B cell (primary cell): Measurements from ENCODE around the gene HOMER1. TPM values are rescaled to one million over a fixed set of nuclear protein-coding genes. Genes with fewer than 3 reads are reported as not detected.

Experiments used
- ATAC-seq: fragments of 200-7000 bp; cut with Tn5 transposase; one replicate; pipeline ENCODE4 v1.10.0; 2021; ENCODE audit warnings: low read depth, mild to moderate bottlenecking, moderate number of reproducible peaks, moderate library complexity
- CTCF ChIA-PET: fragments of 350-600 bp; sonication (Branson Sonifier 250); formaldehyde crosslinking; loops from one replicate; lab custom pipeline; 2021; ENCODE audit warnings: antibody characterized with exemption, inconsistent platforms; lab: Charles Lee
- POLR2A ChIA-PET: fragments of 350-600 bp; sonication (Branson Sonifier 250); formaldehyde crosslinking; loops from one replicate; lab custom pipeline; 2021; ENCODE audit warnings: antibody characterized with exemption; lab: Charles Lee
- DNase-seq: peaks from one replicate; pipeline ENCODE4 v3.0.0; 2013
- H2AFZ ChIP-seq: 2 replicates; pipeline ENCODE4 v1.6.1; 2012; ENCODE audit warnings: mild to moderate bottlenecking, low read depth, low read length; ENCODE audit not compliant: insufficient read depth, poor library complexity, severe bottlenecking
- H3K27ac ChIP-seq, 2 donors: 1 replicate in 1 of 2; 2 replicates in 1 of 2; pipeline ENCODE4 v1.5.1; 2012 to 2013; ENCODE audit warnings: low read length in 2 of 2, mild to moderate bottlenecking in 2 of 2, moderate library complexity in 1 of 2
- H3K27me3 ChIP-seq, 4 experiments: fragments of 200-600 bp in 1 of 4; sonication (generic) in 1 of 4; replicated peaks in 1 of 4; 1 replicate in 2 of 4; 2 replicates in 2 of 4; pipeline versions ENCODE4 v1.6.1 to v1.7.0; 2013 to 2016; ENCODE audit warnings: low read length in 3 of 4, mild to moderate bottlenecking in 2 of 4, mixed read lengths in 1 of 4, moderate library complexity in 1 of 4; ENCODE audit not compliant: insufficient read depth in 4 of 4, control insufficient read depth in 3 of 4; ENCODE audit errors: control extremely low read depth in 1 of 4
- H3K36me3 ChIP-seq, 2 experiments: replicated peaks in 1 of 2; 1 replicate in 1 of 2; 2 replicates in 1 of 2; pipeline versions ENCODE4 v1.6.1 to v1.7.1; 2013; ENCODE audit warnings: low read length in 1 of 2; ENCODE audit not compliant: insufficient read depth in 2 of 2, control insufficient read depth in 1 of 2; ENCODE audit errors: control extremely low read depth in 1 of 2, extremely low read depth in 1 of 2
- H3K4me1 ChIP-seq, 2 donors: fragments of 200-600 bp in 1 of 2; sonication (generic) in 1 of 2; 1 replicate in 1 of 2; 2 replicates in 1 of 2; pipeline versions ENCODE4 v1.5.1 to v1.6.1; 2013 to 2017; ENCODE audit warnings: low read length in 2 of 2; ENCODE audit not compliant: control insufficient read depth in 2 of 2, insufficient read depth in 2 of 2
- H3K4me2 ChIP-seq: replicated peaks from 2 replicates; pipeline ENCODE3; 2012; ENCODE audit warnings: mild to moderate bottlenecking, low read depth, low read length; ENCODE audit not compliant: poor library complexity, severe bottlenecking
- H3K4me3 ChIP-seq, 5 experiments: fragments of 200-600 bp in 1 of 5; sonication (generic) in 1 of 5; 1 replicate in 3 of 5; 2 replicates in 2 of 5; pipeline versions ENCODE4 v1.5.1 to v1.7.0; 2011 to 2016; ENCODE audit warnings: low read length in 4 of 5, mild to moderate bottlenecking in 4 of 5, low read depth in 2 of 5, control low read depth in 1 of 5, moderate library complexity in 1 of 5; ENCODE audit not compliant: insufficient read depth in 1 of 5; ENCODE audit errors: control extremely low read depth in 1 of 5, extremely low read depth in 1 of 5
- H3K79me2 ChIP-seq: fragments of 200-600 bp; sonication (generic); one replicate; pipeline ENCODE4 v1.6.0; 2016; ENCODE audit warnings: low read length; ENCODE audit not compliant: control insufficient read depth, insufficient read depth
- H3K9ac ChIP-seq: fragments of 200-600 bp; sonication (generic); 2 replicates; pipeline ENCODE4 v1.6.1; 2017; ENCODE audit warnings: mild to moderate bottlenecking, low read length, moderate library complexity
- H3K9me3 ChIP-seq, 3 donors: one replicate each; pipeline versions ENCODE4 v1.6.1 to v1.7.1; 2013; ENCODE audit warnings: low read length in 2 of 3; ENCODE audit not compliant: control insufficient read depth in 2 of 3, insufficient read depth in 1 of 3; ENCODE audit errors: control extremely low read depth in 1 of 3
- H4K20me1 ChIP-seq: 2 replicates; pipeline ENCODE4 v1.6.0; 2012; ENCODE audit warnings: mild to moderate bottlenecking, low read length; ENCODE audit not compliant: insufficient read depth, control insufficient read depth, poor library complexity, severe bottlenecking
- H3K27ac Mint-ChIP-seq: one replicate; pipeline ENCODE4 v1.8.0; 2021; ENCODE audit warnings: mixed read lengths
- H3K27me3 Mint-ChIP-seq: one replicate; pipeline ENCODE4 v1.8.0; 2021; ENCODE audit warnings: mixed read lengths
- H3K4me1 Mint-ChIP-seq: one replicate; pipeline ENCODE4 v1.8.0; 2021; ENCODE audit warnings: mixed read lengths
- H3K4me3 Mint-ChIP-seq: one replicate; pipeline ENCODE4 v1.8.0; 2021; ENCODE audit warnings: mixed read lengths
- H3K9me3 Mint-ChIP-seq: one replicate; pipeline ENCODE4 v1.8.0; 2022; ENCODE audit warnings: mixed read lengths; ENCODE audit not compliant: insufficient read depth
- CTCF ChIP-seq: fragments of 200-600 bp; IDR thresholded peaks from one replicate; pipeline ENCODE4 v1.8.0; 2022; ENCODE audit warnings: antibody characterized with exemption, mild to moderate bottlenecking
- EZH2 ChIP-seq: IDR thresholded peaks from 2 replicates; pipeline ENCODE4 v1.6.1; 2012; ENCODE audit warnings: borderline replicate concordance, low read depth, mild to moderate bottlenecking, moderate library complexity, low read length; ENCODE audit not compliant: insufficient read depth, poor library complexity, severe bottlenecking
- WGBS: methylation state at CpG from one replicate; pipeline ENCODE4 v1.1.5; 2013; ENCODE audit warnings: missing lambda C conversion rate; ENCODE audit not compliant: insufficient coverage; 5-methylcytosine and 5-hydroxymethylcytosine counted together
- intact Hi-C: fragments of 100-400 bp; cut with micrococcal nuclease; formaldehyde crosslinking; loops from one replicate; pipeline ENCODE4 v1.10.0; 2022
- polyA plus RNA-seq: library from polyadenylated mRNA; depleted of rRNA; stranded (reverse); fragments of >200 nt; gene quantifications from 2 replicates; pipeline ENCODE4 v1.2.3, GENCODE V29; 2012
- total RNA-seq, 2 donors: library from RNA; stranded (reverse); fragments of 120-200 nt in 1 of 2; gene quantifications; 1 replicate in 1 of 2; 2 replicates in 1 of 2; pipeline versions ENCODE4 v1.2.3 to v1.2.4, GENCODE V29; 2013 to 2022

HOMER1 gene
- total and polyA plus RNA-seq, 2 donors (not counting 1 experiment from before 2014, with no cell fraction given) = 0.63 to 5.4 TPM

- Histone ChIP-seq H3K4me1 (no peaks in the 10 kb centered on the region), H3K9ac (no peak overlapping the region), H3K27ac (no peak overlapping the region), H3K27me3 (no peaks in the 10 kb centered on the region), H3K79me2 (no peaks in the 10 kb centered on the region), H3K9me3 (no peaks in the 10 kb centered on the region), H3K4me3 (no peak overlapping the region), H4K20me1 (no peaks in the 10 kb centered on the region), H3K4me2 (no peak overlapping the region), H2AFZ (no peak overlapping the region), H3K36me3 (no peaks in the 10 kb centered on the region)
- DNase-seq (no peak), ATAC-seq (no peak)
- ChIA-PET POLR2A (no interaction called here), CTCF (no interaction called here)
- intact Hi-C loops = no loop called here
- TF ChIP-seq EZH2 = no peak
- TF ChIP-seq CTCF = no peak
- no peak overlapping the region for H3K27ac Mint-ChIP-seq
- H3K9me3 Mint-ChIP-seq = no peaks in the 10 kb centered on the region
- H3K27me3 Mint-ChIP-seq = peaks cover 6% of the 10 kb centered on the region
- 100% methylated on average over 1 of the region's 6 CpGs for WGBS
- H3K4me3 Mint-ChIP-seq = no peak overlapping the region
- no peaks in the 10 kb centered on the region for H3K4me1 Mint-ChIP-seq
Observed at GRCh38 chr5:79540939-79541338, 27.0 kb upstream of the HOMER1 start.

GRCh38 chr5:79536193-79536906 lies 22.4 kb upstream of the HOMER1 start:
- Histone ChIP-seq H2AFZ (no peak overlapping the region), H3K27ac (no peak overlapping the region), H3K4me1 (no peaks in the 10 kb centered on the region), H4K20me1 (no peaks in the 10 kb centered on the region), H3K36me3 (no peaks in the 10 kb centered on the region), H3K4me3 (no peak overlapping the region), H3K79me2 (no peaks in the 10 kb centered on the region), H3K9me3 (no peaks in the 10 kb centered on the region), H3K9ac (no peak overlapping the region), H3K4me2 (no peak overlapping the region), H3K27me3 (peaks cover 0 to 2% (median 0%) of the 10 kb centered on the region in 4 experiments)
- ATAC-seq = no peak
- H3K27me3 Mint-ChIP-seq = peaks cover 14% of the 10 kb centered on the region
- ChIA-PET CTCF (interaction anchor here (1.1 to 1.3 kb wide), 2 partner anchors 9 to 394 kb away, joined by 3 read pairs; no protein-coding TSS in a partner anchor), POLR2A (no interaction called here)
- no peaks in the 10 kb centered on the region for H3K9me3 Mint-ChIP-seq
- 92% methylated on average over 3 of the region's 3 CpGs for WGBS
- TF ChIP-seq CTCF (no peak), EZH2 (no peak)
- H3K4me3 Mint-ChIP-seq = no peak overlapping the region
- H3K27ac Mint-ChIP-seq = no peak overlapping the region
- no peaks in the 10 kb centered on the region for H3K4me1 Mint-ChIP-seq
- no peak for DNase-seq
- intact Hi-C loops = loop anchor here (10.0 kb wide), 1 partner anchor 512 kb away; no protein-coding TSS in a partner anchor
